ENCODE results near the gene ALPL.

Gene ALPL

DNA sequence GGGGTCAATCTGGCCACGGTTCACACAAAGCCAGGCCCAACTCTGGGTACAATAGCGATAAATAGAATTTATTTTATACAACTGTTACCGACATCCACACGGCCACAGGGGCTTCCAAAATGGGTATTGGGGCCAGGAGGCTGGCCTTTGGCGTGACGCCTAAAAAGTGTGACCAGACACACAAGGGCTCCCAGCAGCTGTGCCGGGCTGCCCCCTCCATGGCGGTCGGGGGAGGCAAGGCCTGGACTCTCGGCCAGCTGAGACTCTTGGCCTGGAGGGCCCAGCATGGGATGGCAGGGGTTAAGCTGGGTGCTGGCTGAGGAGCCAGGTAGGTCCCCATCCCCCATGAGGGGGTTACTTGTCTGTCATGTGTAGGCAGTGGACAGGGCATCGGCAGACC is 87.0 kb downstream of the ALPL start:
- H3K4me3 ChIP-seq (ENCODE audit: control insufficient read depth, low read depth, low read length): no peak overlapping the region
- no peak for DNase-seq (ENCODE audit: low read depth)
- TF ChIP-seq, protein P1, sequence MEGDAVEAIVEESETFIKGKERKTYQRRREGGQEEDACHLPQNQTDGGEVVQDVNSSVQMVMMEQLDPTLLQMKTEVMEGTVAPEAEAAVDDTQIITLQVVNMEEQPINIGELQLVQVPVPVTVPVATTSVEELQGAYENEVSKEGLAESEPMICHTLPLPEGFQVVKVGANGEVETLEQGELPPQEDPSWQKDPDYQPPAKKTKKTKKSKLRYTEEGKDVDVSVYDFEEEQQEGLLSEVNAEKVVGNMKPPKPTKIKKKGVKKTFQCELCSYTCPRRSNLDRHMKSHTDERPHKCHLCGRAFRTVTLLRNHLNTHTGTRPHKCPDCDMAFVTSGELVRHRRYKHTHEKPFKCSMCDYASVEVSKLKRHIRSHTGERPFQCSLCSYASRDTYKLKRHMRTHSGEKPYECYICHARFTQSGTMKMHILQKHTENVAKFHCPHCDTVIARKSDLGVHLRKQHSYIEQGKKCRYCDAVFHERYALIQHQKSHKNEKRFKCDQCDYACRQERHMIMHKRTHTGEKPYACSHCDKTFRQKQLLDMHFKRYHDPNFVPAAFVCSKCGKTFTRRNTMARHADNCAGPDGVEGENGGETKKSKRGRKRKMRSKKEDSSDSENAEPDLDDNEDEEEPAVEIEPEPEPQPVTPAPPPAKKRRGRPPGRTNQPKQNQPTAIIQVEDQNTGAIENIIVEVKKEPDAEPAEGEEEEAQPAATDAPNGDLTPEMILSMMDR (conservative IDR thresholded peaks at IDR 0.05; ENCODE audit: control insufficient read depth, insufficient read depth, low read depth, low read length): no peak

DNA sequence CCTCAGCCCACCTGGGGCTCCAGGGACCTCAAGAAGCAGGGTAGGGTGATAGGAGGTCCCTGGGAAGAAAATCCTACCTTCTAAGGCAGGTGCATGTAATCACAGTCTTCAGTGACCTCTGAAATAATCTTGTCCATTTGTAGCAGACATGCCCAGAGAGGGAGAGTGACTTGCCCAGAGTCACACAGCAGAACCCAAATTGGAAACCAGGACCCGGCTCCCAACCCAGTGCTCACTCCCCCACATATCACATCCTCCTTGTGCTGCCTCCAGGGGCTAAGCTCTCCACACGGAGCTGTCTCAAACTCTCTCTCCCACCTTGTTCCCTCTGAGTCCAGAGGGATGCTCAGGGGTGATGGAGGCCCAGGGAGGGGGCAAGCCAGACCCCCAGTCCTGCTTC is 87.4 kb downstream of the ALPL start:
- no peak for DNase-seq (ENCODE audit: low read depth)
- no peak overlapping the region for H3K4me3 ChIP-seq (ENCODE audit: control insufficient read depth, low read depth, low read length)
- TF ChIP-seq, protein P1 (conservative IDR thresholded peaks at IDR 0.05; ENCODE audit: control insufficient read depth, insufficient read depth, low read depth, low read length): no peak

DNA sequence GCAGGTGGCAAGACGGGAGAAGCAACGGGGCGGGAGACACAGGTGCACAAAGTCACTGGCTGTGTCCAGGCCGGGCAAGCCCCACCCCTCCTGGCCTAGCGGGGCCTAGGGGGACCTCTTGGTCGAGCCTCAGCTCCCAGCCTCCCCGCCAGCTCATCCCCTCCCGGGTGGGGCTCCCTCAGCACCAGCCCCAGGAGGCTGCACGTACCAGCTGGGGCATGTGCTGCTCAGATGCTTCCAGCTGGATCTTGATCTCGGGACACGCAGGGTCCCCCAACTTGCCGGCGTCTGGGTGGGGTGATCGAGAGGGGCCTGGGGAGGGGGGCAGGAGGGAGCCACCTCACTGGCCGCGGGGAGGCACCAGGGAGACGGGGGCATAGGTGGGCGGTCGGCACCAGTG is 88.5 kb downstream of the ALPL start:
- DNase-seq (ENCODE audit: low read depth): no peak
- H3K4me3 ChIP-seq (ENCODE audit: control insufficient read depth, low read depth, low read length): no peak overlapping the region
- TF ChIP-seq, protein P1 (conservative IDR thresholded peaks at IDR 0.05; ENCODE audit: control insufficient read depth, insufficient read depth, low read depth, low read length): no peak

- DNase-seq (ENCODE audit: low read depth): no peak
Measured at GRCh38 chr1:21598417-21598816, 89.2 kb downstream of the ALPL start.

GRCh38 chr1:21598904-21599303 is 89.7 kb downstream of the ALPL start:
- no peak for DNase-seq (ENCODE audit: low read depth)
- no peak overlapping the region for H3K4me3 ChIP-seq (ENCODE audit: control insufficient read depth, low read depth, low read length)

More at GRCh38 chr1:21598417-21598816, 89.2 kb downstream of the ALPL start:
- TF ChIP-seq, protein P1 (conservative IDR thresholded peaks at IDR 0.05; ENCODE audit: control insufficient read depth, insufficient read depth, low read depth, low read length): no peak
- H3K4me3 ChIP-seq (ENCODE audit: control insufficient read depth, low read depth, low read length): no peak overlapping the region

DNA sequence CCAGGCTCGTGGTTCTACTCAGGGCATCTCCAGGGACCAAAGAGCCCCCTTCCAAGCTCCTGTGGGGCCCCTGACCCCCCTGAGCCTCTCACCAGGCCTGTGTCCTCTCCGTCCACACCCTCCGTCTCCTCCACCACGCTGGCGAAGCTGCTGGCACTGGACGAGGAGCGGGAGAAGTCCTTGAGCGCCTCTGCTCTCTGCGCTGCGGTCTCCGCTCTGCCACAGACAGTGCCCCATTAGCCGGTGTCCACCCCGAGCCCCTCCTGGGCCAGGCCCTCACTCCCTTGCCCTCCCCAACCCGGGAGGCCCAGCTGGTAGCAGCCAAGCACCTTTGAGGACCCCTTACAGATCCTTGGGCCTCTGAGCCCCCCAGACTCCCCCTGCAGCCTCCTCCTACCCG is 90.2 kb downstream of the ALPL start:
- H3K4me3 ChIP-seq (ENCODE audit: control insufficient read depth, low read depth, low read length): no peak overlapping the region
- DNase-seq (ENCODE audit: low read depth): no peak
- TF ChIP-seq, protein P1 (conservative IDR thresholded peaks at IDR 0.05; ENCODE audit: control insufficient read depth, insufficient read depth, low read depth, low read length): no peak

More at GRCh38 chr1:21598904-21599303, 89.7 kb downstream of the ALPL start:
- TF ChIP-seq, protein P1 (conservative IDR thresholded peaks at IDR 0.05; ENCODE audit: control insufficient read depth, insufficient read depth, low read depth, low read length): no peak

Data from fibroblast of mammary gland (primary cell).